Muscle of leg (tissue), 11 donors: ENCODE data around the gene COASY. TPM values are rescaled to one million over a fixed set of nuclear protein-coding genes. Genes with fewer than 3 reads are reported as not detected.

Experiments
- DNase-seq: peaks from one replicate; pipeline ENCODE4 v3.0.0; 2013
- H3K27ac ChIP-seq: one replicate; pipeline ENCODE4 v1.5.1; 2013; ENCODE audit warnings: mild to moderate bottlenecking, low read length, control low read depth
- H3K27me3 ChIP-seq: one replicate; pipeline ENCODE4 v1.6.1; 2013; ENCODE audit warnings: low read length; ENCODE audit not compliant: control insufficient read depth, insufficient read depth
- H3K36me3 ChIP-seq: one replicate; pipeline ENCODE4 v1.6.1; 2013; ENCODE audit warnings: low read length; ENCODE audit not compliant: control insufficient read depth, insufficient read depth
- H3K4me1 ChIP-seq: one replicate; pipeline ENCODE4 v1.6.1; 2013; ENCODE audit warnings: low read length; ENCODE audit not compliant: control insufficient read depth, insufficient read depth
- H3K4me3 ChIP-seq: one replicate; pipeline ENCODE4 v1.5.1; 2013; ENCODE audit warnings: low read length, control low read depth
- H3K9me3 ChIP-seq: replicated peaks from 2 replicates; pipeline ENCODE4 v1.6.1; 2013; ENCODE audit warnings: low read depth, low read length; ENCODE audit not compliant: control insufficient read depth
- WGBS: methylation state at CpG from one replicate; pipeline ENCODE4 v1.1.5; 2013; ENCODE audit warnings: missing lambda C conversion rate; ENCODE audit not compliant: insufficient coverage; 5-methylcytosine and 5-hydroxymethylcytosine counted together
- polyA plus RNA-seq, 8 donors: library from polyadenylated mRNA; unstranded; fragments of 120-200 nt; gene quantifications; one replicate each; pipeline versions ENCODE4 v1.2.1 to v1.2.3, GENCODE V29; 2013; ENCODE audit warnings: inconsistent platforms in 1 of 8, low replicate concordance in 1 of 8; ENCODE audit not compliant: insufficient read length in 8 of 8, insufficient read depth in 1 of 8
- total RNA-seq: library from RNA; stranded (reverse); fragments of 120-200 nt; gene quantifications from one replicate; pipeline ENCODE4 v1.2.4, GENCODE V29; 2013

The COASY gene
- total and polyA plus RNA-seq, 9 donors: 13.0 to 33.5 (median 28.6) TPM

- no peak for DNase-seq
- H3K27me3 ChIP-seq: no peaks in the 10 kb centered on the region
- H3K9me3 ChIP-seq: no peaks in the 10 kb centered on the region
- H3K36me3 ChIP-seq: peaks cover 57% of the 10 kb centered on the region
- H3K27ac ChIP-seq: no peak overlapping the region
- peaks cover 17% of the 10 kb centered on the region for H3K4me1 ChIP-seq
- H3K4me3 ChIP-seq: no peak overlapping the region
- WGBS: 90% methylated on average over 2 of the region's 3 CpGs
Measured at GRCh38 chr17:42574463-42574862, 12.5 kb downstream of the COASY start.

GRCh38 chr17:42577140-42577531 lies 15.2 kb downstream of the COASY start:
- H3K36me3 ChIP-seq: peaks cover 57% of the 10 kb centered on the region
- no peaks in the 10 kb centered on the region for H3K9me3 ChIP-seq
- peak overlapping the region; percentile 94 for H3K27ac ChIP-seq
- H3K4me3 ChIP-seq: peak overlapping the region; percentile 89
- H3K4me1 ChIP-seq: peaks cover 17% of the 10 kb centered on the region
- DNase-seq: no peak
- 1% methylated on average over 12 of the region's 18 CpGs for WGBS
- H3K27me3 ChIP-seq: no peaks in the 10 kb centered on the region

- peak within 1 kb of the TSS; percentile 94 for H3K27ac ChIP-seq
- peak; percentile 98 for DNase-seq
- under 1% methylated on average over 51 of the region's 52 CpGs for WGBS
Measured at GRCh38 chr17:42577532-42578281, 15.8 kb downstream of the COASY start, which contains the start of gene PSMC3IP. Gene PSMC3IP (minus strand): TSS chr17:42577729. CDS start chr17:42577686, 43 bp downstream.

GRCh38 chr17:42578282-42578869 lies 16.4 kb downstream of the COASY start:
- peak overlapping the region; percentile 89 for H3K4me3 ChIP-seq
- H3K27ac ChIP-seq: peak overlapping the region; percentile 94
- 0% methylated on average over 6 of the region's 20 CpGs for WGBS
- peaks cover 57% of the 10 kb centered on the region for H3K36me3 ChIP-seq
- H3K9me3 ChIP-seq: no peaks in the 10 kb centered on the region
- no peaks in the 10 kb centered on the region for H3K27me3 ChIP-seq
- H3K4me1 ChIP-seq: peaks cover 17% of the 10 kb centered on the region
- DNase-seq: peak; percentile 85

More at GRCh38 chr17:42577532-42578281, 15.8 kb downstream of the COASY start, which contains the start of gene PSMC3IP:
- Histone ChIP-seq H3K27me3 (no peaks in the 10 kb centered on the region), H3K4me3 (peak within 1 kb of the TSS; percentile 89), H3K4me1 (peaks cover 17% of the 10 kb centered on the region), H3K36me3 (peaks cover 57% of the 10 kb centered on the region), H3K9me3 (no peaks in the 10 kb centered on the region)

- Histone ChIP-seq H3K27me3 (no peaks in the 10 kb centered on the region), H3K9me3 (no peaks in the 10 kb centered on the region), H3K4me3 (no peak overlapping the region), H3K27ac (no peak overlapping the region), H3K36me3 (peaks cover 60% of the 10 kb centered on the region), H3K4me1 (peaks cover 17% of the 10 kb centered on the region)
- DNase-seq: no peak
- WGBS: no CpG with 5 or more reads among the region's 2 CpGs
Measured at GRCh38 chr17:42579794-42580551, 18.0 kb downstream of the COASY start.

GRCh38 chr17:42581744-42582270 lies 19.9 kb downstream of the COASY start:
- 82% methylated on average over 6 of the region's 10 CpGs for WGBS

GRCh38 chr17:42584880-42585279 lies 22.9 kb downstream of the COASY start:
- Histone ChIP-seq H3K4me3 (no peak overlapping the region), H3K27ac (no peak overlapping the region), H3K36me3 (peaks cover 88% of the 10 kb centered on the region), H3K9me3 (no peaks in the 10 kb centered on the region), H3K4me1 (no peaks in the 10 kb centered on the region), H3K27me3 (no peaks in the 10 kb centered on the region)
- DNase-seq: peak; percentile 19
- 90% methylated on average over 7 of the region's 9 CpGs for WGBS

More at GRCh38 chr17:42581744-42582270, 19.9 kb downstream of the COASY start:
- Histone ChIP-seq H3K36me3 (peaks cover 70% of the 10 kb centered on the region), H3K4me1 (peaks cover 15% of the 10 kb centered on the region), H3K9me3 (no peaks in the 10 kb centered on the region), H3K4me3 (no peak overlapping the region), H3K27ac (no peak overlapping the region), H3K27me3 (no peaks in the 10 kb centered on the region)
- DNase-seq: no peak

- Histone ChIP-seq H3K4me1 (no peaks in the 10 kb centered on the region), H3K27ac (no peak overlapping the region), H3K27me3 (no peaks in the 10 kb centered on the region), H3K36me3 (peaks cover 88% of the 10 kb centered on the region), H3K9me3 (no peaks in the 10 kb centered on the region), H3K4me3 (no peak overlapping the region)
- no peak for DNase-seq
- WGBS: 80% methylated on average over 1 of the region's 1 CpG
Measured at GRCh38 chr17:42585353-42585752, 23.4 kb downstream of the COASY start.

GRCh38 chr17:42586514-42587230 lies 24.7 kb downstream of the COASY start:
- no peaks in the 10 kb centered on the region for H3K4me1 ChIP-seq
- H3K9me3 ChIP-seq: no peaks in the 10 kb centered on the region
- WGBS: 100% methylated on average over 2 of the region's 7 CpGs
- no peak overlapping the region for H3K4me3 ChIP-seq
- H3K27ac ChIP-seq: no peak overlapping the region
- H3K36me3 ChIP-seq: peaks cover 83% of the 10 kb centered on the region
- DNase-seq: no peak
- no peaks in the 10 kb centered on the region for H3K27me3 ChIP-seq
